NCI-H2081 treated with DMSO at 0.1 percent for 48 hours (cell line): ENCODE measurements around the gene G6PD.
A peak's percentile ranks its signal among the peaks of the same experiment; 100 is the strongest.
"Not testable (repeated sequence)": the region's sequence is repeated elsewhere in the genome, so short reads cannot be mapped to it uniquely, and the experiment has no call there.

ENCODE experiments used
- DNase-seq: peaks from one replicate; lab custom pipeline; 2025; lab: John Stamatoyannopoulos, UW

Gene G6PD

DNA sequence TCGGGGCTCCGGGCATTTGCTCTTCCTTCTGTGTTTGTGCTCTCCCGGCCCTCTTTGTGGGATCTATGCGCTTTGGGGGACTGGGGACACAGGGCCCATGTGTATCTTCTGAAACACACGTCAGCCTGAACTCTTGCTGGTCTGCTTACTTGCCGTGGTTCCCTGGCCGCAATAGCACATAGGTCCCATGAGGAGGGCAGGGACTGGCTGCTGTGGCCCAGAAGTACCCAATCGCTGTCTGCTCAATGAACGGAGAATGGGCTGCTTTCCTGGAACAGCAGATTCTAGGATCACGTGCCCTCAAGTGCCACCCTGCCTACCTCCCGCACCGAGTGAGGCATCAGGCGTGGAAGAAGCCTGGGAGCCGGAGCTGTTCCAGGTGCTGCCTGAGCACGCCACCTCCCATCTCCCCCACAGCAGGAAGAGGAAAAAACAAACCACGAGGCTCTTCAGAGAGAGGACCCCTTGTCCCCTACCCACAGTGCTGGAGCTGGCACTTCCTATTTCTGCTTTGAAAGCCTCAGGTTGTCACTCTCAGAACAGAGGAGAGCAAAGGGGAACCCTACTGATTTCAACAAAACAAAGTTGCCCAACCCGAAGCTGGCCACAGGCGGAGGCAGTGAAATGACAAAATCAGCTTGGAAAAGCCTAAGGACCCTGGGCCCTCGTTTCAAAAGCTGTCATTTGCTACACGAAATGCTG is 3.8 kb downstream of the G6PD start:
- no peak for DNase-seq

DNA sequence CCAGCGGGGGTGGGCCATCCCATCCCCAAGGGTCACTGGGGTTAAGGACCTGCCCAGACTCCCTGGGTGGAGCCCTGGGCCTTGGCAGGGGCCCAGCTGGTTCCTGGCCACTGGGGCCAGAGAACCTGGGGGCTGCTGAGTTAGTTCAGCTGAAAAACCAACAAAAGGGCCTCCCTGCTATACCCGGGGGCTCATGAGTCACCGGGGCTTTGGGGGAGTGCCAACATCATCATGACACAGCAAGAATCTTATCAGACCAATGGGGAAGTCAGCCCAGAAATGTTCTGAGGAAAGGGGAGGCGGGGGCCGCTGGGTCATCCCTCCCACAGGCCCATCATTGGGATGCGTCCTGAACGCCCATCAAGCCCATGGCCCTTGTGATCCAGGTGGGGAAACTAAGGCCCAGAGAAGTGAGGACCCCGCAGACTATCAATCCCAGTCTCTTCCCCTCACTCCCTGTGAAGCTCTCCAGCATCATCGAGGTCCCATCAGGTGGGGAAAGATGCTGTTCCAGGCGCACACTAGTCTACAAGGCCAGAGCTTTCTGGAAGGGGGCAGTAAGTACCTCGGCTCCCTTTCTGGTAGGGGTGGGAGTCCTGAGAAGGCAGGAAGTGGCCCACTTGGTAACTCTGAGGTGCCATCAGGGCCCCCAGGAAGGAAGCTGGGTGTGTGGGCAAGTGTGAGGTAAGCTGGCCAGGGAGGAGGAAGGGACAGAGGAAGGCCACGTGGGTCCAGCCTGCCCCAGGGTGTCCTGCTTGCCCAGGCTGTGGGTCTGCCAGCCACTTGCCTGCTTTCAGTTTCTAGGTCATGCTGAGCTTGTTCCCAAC is 4.5 kb downstream of the G6PD start:
- no peak for DNase-seq

DNA sequence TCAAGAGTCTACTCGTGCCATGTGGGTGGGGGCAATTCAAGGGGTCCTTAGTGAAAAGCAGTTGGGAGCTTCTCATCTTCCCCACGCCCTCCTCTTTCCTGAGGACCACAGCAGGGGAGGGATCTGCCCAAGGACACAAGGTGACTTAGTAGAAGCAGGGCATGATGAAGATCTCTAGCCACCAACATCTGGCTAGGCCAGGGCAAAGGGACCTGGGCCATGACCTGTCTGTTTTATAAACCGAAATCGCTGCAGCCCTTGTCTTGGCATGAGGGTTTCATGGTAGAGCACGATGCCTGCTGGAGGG is 5.1 kb downstream of the G6PD start:
- DNase-seq = no peak

DNA sequence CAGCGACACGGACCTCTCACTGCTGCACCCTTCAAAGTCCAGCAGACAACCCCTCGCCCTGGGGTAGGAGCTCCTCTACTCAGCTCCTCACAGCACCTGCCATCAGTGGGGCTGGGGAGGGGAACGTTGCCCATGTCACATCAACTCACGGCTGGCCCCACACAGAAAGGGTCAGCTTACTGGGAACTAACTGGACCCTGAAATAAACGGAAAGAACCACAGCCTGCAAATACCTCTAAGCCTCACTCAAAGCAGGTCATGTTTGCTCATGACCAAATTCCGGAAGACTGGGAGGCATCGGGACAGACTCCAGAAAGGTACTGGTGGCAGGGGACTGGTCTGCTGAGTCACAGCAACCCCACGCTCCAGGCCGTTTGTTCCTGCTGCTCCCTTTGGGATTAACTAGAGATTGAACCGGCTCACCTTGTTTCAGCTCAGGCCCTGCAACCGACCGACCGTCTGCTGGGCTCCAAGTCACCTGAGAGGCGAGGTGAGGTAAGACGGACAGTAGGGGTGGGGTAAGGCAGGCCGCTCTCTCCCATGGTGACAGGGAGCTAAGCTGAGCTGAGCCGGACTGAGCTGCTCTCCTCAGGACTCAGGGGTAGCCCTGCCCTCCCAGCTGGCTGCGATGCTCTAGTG is 5.6 kb downstream of the G6PD start:
- no peak for DNase-seq

DNA sequence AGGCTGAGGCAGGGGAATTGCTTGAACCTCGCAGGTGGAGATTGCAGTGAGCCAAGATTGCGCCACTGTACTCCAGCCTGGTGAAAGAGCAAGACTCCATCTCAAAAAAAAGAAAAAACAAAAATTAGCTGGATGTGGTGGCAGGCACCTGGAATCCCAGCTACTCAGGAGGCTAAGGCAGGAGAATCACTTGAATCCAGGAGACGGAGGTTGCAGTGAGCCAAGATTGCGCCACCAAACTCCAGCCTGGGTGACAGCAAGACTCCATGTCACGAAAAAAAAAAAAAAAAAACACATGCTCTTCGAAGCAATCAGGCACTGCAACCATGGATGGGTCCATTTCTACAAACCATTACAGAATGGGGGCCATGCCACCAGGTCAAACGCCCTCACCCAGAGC is 6.3 kb downstream of the G6PD start:
- DNase-seq = not testable (repeated sequence)

DNA sequence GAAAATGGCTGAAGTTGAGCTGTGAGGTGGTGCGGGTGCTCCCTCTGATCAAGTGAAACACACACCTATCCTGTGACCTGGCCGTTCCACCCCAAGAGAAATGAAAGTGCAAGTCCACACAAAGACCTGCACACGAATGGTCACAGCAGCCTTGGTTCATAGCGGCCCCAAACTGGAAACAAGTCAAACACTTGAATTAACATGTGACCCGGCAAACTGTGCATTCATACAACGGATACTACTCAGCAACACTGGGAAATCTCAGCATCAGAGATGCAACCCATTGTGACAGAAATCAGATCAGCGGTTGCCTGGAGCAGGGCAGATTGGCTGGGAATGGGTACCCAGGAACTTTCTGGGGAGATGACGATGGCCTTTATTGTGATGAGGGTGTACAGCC is 7.6 kb downstream of the G6PD start:
- DNase-seq = no peak

DNA sequence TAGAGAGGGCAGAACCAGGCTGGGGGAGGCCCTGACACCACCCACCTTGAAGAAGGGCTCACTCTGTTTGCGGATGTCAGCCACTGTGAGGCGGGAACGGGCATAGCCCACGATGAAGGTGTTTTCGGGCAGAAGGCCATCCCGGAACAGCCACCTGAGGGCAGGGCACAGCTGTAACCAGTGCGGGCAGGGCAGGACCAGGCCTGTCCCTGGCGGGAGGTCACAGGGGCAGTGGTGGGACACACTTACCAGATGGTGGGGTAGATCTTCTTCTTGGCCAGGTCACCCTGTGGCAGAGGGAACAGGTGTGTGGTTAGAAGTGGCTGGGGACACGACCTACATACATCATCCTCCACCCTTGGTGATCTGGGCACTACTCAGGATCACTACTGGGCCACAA is 10.8 kb downstream of the G6PD start:
- no peak for DNase-seq

DNA sequence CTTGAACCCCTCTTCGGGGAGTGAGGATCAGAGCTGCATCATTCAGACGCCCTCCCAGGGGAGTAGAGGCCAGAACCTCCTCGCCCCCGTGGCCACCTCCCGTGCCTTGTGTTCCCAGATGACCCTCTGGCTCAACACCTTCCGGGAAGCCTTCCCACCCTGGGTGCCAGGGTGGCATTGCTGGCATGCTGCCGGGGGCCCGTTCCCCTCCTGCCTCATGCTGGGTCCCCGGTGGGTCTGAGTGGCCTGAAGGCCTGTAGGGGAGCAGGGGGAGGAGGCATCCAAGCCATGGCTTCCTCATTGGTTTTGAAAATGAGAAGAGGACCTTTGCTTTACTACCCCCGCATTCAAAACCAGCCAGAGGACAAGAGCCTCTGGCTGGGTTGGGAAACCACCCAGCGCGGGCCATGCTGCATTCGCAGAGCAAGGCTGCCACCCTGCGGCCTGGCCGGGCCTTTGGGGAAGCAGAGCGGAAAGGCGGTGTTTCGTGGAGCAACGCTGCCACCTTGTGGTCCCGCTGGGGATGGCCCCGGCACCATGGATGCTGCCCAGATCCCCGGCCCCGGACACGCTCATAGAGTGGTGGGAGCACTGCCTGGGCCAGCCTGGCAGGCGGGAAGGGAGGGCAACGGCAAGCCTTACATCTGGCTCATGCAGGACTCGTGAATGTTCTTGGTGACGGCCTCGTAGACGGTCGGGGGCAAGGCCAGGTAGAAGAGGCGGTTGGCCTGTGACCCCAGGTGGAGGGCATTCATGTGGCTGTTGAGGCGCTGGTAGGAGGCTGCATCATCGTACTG is 11.9 kb downstream of the G6PD start:
- peak; percentile 15 for DNase-seq

DNA sequence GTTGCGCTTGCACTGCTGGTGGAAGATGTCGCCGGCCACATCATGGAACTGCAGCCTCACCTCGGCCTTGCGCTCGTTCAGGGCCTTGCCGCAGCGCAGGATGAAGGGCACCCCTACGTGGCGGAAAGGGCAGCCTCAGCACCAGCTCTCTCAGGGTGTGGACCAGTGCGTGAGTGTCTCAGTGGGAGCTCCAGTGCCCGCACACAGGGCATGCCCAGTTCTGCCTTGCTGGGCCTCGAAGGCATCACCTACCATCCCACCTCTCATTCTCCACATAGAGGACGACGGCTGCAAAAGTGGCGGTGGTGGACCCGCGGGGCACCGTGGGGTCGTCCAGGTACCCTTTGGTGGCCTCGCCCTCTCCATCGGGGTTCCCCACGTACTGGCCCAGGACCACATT is 14.0 kb downstream of the G6PD start:
- DNase-seq = no peak

DNA sequence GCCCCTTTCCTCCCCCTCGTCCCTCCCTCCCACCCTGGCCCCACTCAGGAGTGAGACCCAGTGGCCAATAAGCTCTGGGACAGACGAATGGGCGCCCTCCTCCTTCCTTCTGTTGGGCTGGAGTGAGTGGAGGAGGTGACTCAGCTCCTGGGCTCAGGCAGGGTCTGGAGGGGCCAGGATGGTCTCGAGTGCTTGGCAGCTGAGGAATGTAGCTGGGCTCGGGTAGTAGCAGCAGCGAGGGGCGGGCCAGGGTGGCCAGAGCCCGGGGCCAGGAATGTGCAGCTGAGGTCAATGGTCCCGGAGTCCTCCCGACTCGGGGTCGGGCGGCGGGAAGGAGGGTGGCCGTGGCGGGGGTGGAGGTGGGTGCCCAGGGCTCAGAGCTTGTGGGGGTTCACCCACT is 15.0 kb downstream of the G6PD start:
- no peak for DNase-seq

DNA sequence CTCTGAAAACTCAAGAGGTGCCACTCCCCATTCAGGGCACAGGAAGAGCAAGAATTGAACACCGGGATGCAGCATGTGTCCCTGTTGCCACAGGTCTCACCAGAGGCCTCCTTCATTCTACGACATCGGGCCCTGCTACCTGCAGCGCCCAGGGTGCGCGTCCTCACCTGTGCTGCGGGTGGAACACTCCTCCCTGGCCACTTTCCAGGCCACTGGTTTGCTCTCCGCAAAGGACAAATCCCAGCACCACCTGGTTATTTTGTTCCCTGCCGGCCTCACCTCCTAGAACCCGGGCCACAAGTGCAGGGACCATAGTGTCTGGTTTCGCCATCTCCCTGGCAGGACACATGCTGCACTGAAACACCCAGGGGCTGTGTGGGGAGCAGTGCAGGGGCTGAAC is 16.4 kb downstream of the G6PD start:
- no peak for DNase-seq

DNA sequence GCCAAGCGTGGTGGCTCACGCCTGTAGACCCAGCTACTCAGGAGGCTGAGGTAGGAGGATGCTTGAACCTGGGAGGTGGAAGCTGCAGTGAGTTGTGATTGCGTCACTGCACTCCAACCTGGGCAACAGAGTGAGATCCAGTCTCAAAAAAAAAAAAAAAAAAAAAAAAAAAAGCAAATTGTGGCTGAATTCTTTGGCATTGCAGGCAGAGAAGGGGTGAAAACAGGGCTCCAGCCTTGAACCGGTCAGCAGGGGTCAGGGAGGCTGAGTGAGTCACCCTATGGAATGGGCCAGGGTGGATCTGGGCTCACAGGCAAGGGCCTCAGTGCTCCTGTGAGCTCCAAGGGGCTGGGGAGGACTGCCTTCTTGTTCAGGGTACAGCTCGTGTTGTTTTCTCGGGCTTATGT is 17.4 kb downstream of the G6PD start:
- DNase-seq = no peak

DNA sequence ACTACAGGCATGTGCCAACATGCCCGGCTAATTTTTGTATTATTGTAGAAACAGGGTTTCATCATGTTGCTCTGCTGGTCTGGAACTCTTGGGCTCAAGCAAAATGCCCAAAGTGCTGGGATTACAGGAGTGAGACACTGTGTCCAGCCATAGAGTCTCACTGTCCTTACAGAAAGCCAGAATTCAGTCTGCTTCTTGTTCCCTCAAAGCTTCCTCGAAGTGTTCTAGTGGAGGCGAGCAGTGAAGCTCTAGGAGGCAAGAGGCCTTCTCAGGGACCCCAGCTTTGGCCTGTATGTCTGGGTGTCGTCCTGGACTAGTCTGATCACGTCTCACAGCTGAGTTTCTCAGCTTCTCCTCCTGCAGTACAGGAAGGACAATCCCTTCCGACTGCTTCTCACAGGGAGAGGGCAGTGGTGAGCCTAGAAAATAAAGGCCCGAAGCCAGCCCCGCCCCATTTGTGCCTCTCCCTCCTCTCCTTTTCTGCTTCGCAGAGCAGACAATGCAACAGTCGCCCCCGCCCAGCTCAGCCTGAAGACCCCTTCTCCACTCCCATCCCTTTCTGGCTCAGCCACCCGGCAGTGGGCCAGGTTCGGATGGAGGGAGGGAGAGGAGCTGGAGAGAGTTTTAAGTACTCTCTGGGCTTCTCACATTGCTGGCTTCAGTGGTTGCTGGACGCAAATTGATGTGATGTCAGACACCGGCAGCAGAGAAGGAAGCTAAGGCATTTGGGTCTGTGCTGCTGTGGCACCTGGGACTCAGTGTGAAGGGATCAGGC is 19.6 kb downstream of the G6PD start:
- no peak for DNase-seq

DNA sequence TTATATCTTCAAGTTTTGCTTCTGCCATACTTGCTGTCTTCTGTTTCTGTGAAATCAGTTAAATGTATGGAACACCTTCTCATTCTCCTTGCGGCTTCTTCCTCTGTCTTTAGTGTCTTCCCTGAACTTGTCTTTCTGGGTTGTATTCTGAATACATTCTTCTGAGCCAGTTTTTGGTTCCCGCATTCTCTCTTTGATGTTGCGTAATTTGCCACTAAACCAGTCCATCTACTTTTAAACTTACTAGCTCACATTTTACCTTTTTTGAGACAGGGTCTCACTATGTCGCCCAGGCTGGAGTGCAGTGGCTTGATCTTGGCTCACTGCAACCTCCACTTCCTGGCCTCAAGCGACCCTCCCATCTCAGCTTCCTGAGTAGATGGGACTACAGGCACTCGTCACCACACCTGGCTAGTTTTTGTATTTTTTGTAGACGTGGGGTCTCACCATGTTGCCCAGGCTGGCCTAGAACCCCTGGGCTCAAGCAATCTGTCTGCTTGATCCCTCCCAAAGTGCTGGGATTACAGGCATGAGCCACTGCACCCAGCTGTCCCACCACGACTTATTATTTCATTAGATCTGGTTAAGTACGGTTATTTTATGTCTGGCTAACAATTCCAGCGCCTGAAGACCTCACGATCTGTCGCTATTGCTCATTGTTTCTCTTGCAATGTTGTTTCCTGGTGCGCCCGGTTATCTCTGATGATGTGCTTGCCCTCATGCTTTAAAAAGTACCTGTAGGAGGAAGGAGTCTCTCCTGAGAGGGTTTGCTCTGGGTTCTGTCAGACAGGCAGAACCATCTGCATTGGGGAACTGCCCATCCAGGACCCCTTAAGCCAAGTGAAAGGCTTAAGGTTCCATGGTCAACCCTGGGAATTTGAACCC is 20.8 kb downstream of the G6PD start:
- DNase-seq = no peak

DNA sequence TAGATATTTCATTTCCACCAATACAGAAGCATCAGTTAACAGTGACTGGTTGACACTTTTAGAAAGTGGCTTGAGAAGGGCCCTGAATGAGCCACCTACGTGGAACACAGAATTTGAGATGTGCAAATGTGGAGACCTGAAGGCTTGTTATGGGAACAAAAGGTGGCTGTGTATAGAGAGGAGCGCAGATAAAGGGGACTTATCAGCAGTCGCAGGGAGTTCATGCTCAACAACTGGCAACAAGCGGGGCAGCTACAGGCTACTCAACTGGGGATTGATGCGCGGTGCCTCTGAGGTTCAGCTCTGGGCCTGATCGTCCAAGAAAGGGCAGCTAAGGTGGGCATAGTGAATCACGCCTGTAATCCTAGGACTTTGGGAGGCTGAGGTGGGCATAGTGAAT is 27.3 kb downstream of the G6PD start:
- no peak for DNase-seq

DNA sequence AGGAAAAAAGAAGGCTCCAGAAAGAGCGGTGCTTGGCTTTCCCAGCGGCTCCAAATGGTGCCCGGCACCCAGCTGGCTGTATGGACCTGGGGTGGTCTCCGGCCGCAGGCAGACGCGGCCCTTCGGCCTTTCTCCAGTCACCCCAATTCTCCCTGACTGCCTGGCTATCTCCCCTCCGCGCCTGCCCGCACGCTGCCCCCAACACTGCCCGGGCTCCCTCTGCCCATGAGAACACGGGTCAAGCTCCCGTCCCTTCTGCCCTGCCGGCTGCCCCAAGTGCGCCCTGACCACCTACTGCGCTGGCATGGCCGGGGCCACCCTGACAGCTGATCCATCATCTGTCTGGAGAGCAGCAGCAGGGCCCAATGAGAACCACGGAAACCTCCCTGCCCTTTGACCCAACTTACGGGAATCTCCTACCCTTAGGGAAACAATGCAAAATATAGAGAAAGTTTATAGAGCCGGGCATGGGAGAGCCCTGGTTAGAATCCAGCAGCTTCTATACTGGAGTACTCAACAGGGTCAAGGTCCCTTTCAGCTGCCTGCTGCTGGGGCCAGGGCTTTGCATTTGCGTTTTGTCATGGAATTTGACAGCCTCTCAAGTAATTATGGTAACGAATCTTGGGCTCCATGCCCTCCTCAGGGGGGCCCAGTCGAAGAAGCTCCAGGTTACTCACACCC is 29.4 kb downstream of the G6PD start:
- DNase-seq = no peak

DNA sequence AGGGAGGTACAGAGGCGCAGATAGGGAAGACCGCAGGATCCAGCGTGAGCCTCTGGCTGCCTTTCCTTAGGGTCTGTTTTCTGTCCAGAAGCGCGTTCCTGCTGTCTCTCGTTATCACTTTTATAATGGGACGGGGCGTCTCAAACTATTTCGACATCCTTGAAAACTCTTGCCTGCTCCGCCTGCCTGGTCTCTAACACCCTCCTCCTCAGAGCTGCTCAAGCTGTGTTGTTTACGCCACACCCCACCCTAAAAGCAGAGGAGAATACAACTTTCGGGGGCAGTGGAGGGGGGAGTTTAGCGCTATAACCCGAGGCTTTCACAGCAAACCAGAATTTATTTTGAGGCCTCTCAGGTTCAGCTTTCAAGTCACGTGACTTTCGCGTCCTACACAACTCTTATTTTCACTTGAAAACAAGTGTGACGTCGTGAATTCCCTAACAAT is 30.0 kb downstream of the G6PD start:
- no peak for DNase-seq

DNA sequence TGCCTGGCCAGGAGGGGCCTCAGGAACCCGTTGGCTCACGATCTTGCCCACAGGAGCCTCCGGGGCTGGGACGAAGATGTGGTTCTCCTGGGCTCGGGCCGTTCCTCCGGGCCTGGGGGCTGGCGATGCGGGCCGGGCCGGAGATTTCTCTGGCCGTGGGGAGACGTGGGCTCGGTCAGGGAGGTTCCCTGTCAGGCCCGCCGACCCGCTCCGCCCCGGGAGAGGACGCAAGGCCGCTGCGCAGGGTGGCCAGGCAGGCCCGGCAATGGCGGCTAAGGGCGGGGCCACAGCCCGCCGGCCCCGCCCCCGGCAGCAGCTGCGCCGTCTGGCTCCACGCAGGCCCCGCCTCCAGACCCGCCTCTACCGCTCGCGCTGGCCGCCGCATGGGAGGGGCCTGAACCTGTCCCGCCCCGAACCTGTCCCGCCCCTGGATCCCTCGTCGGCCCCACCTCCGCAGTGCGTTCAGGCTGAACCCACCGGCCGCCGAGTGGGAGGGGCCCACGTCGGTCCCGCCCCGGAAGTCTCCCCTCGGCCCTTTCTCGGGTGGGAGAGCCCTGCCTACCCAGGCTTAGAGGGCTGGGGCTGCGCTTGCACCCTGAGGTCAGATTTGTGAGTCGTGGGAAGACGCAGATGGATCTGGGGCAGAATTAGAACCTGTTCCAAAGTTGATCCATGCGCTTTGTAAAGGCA is 30.5 kb downstream of the G6PD start, which contains the start of gene FAM3A:
TSS of gene FAM3A (minus strand) at position 267 of the 690 bp plus-strand sequence. CDS start 460 bp downstream, outside the sequence.
- peak; percentile 3 for DNase-seq
